Testis (tissue), 2 donors: ENCODE results near the gene SDK1.

ENCODE experiments used
- CTCF ChIP-seq, 3 experiments: fragments of 450-650 bp in 2 of 3; fragments of 200-600 bp in 1 of 3; sonication (generic) in 1 of 3; IDR thresholded peaks; one replicate each; pipeline ENCODE4 v1.5.1; 2016 to 2019; ENCODE audit warnings: antibody characterized with exemption in 3 of 3, mild to moderate bottlenecking in 2 of 3, moderate library complexity in 1 of 3
- POLR2A ChIP-seq: fragments of 450-650 bp; IDR thresholded peaks from one replicate; pipeline ENCODE4 v1.6.1; 2017; ENCODE audit warnings: antibody characterized with exemption, mild to moderate bottlenecking, moderate library complexity

GRCh38 chr7:4226524-4226882 is 925.5 kb downstream of the SDK1 start:
- TF ChIP-seq CTCF (IDR thresholded peaks at IDR 0.05) (no peak), POLR2A (no peak)
